GM18858 (cell line): ENCODE measurements around the gene AFG1L.
"Not testable (repeated sequence)": the region's sequence is repeated elsewhere in the genome, so short reads cannot be mapped to it uniquely, and the experiment has no call there.

Experiments
- ATAC-seq: cut with Tn5 transposase; IDR thresholded peaks from one replicate; pipeline ENCODE4 v1.9.1; 2021; ENCODE audit not compliant: unreplicated experiment

Gene AFG1L

DNA sequence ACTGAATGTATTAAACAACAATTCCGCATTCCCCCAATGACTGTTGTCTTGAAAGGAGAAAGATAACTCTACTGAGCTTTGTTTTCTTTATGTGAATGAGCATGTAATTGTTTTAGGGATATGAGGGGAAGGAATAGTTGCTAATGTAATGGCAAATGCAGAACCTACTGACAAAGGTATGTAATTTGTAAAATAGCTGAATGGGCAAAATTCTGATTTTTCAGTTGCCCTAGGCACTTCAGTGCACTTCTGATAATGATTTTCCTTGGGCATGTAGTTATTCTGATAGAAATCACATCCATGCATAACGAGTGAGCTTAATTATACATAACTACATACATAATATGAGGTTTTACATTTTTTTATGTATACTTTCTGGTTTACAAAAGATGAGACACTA, 212.5 kb downstream of the AFG1L start:
- no peak for ATAC-seq

DNA sequence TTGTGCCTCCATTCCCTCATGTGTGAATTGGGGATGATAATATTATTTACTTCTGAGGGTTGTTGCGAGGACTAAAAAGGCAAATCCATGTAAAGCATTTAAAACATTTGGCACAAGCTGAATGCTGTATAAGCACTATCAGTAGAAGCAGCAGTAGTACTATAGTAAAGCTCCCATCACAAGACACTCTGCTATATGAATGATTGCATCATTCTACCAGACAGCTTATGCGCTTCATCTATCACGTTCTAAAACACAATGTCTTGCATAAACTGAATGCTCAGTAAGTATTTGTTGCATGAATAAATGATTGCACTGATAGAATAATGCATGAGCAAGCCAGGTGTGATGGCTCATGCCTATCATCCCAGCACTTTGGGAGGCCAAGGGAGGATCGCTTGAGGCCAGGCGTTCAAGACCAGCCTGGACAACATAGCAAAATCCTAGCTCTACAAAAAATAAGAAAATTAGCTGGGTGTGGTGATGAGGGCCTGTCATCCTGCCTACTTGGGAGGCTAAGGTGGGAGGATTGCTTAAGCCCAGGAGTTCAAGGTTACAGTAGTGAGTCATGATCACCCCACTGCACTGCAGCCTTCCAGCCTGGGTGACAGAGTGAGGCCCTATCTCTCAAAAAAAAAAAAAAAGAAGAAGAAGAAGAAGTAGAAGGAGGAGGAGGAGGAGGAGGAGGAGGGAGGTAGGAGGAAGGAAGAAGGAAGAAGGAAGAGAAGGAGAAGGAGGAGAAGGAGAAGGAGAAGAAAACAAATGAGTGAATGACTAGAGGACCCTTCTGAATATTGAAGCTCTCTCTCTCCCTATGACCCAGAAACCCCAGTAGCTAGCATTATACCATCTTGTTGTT, 215.8 kb downstream of the AFG1L start:
- no peak for ATAC-seq

GRCh38 chr6:108518714-108519576, 224.1 kb downstream of the AFG1L start:
- no peak for ATAC-seq

GRCh38 chr6:108521616-108522107, 226.8 kb downstream of the AFG1L start:
- no peak for ATAC-seq

DNA sequence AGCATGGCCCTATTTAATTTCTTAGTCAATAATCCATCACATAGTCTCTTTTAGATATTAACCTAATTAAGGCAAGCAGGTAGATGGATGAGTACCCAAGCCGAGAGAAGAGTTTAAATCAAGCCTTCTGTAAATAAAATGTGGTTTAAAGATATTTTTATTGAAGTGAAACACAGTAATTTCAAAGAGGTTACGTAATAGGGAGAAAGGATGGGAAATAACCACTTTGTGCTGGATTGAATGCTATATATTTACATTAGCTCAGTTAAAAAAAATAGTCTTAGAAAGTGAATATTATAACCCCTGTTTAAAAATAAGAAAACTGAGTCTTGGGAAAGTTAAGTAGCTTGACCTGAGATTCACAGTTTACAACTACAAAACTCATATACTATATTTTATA, 228.8 kb downstream of the AFG1L start:
- no peak for ATAC-seq

GRCh38 chr6:108524528-108525248, 229.8 kb downstream of the AFG1L start:
- no peak for ATAC-seq

- no peak for ATAC-seq
Observed at GRCh38 chr6:108526739-108527174, 231.9 kb downstream of the AFG1L start.

- no peak for ATAC-seq
Observed at GRCh38 chr6:108528878-108529277, 234.0 kb downstream of the AFG1L start.

DNA sequence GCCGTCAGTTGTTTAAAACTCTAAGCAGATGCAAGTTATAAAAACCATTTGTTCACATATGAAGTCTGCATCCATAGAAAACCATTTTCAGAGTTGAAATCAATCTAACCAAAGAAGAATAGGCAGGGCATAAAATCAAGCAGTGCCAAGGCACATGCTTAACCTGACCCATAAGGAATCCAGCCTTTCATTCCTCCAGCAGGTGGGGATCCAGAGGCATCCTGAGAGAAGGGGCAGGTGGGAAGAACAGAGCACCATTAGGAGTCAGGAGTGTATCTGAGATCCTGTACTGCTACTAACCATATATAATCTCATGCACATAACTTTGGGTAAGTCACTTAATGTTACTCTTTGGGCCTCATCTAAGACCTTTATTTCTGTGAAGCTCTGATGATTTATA, 236.5 kb downstream of the AFG1L start:
- no peak for ATAC-seq

GRCh38 chr6:108535114-108535742, 240.4 kb downstream of the AFG1L start:
- ATAC-seq: no peak

- ATAC-seq: not testable (repeated sequence)
Observed at GRCh38 chr6:108535920-108536535, 241.2 kb downstream of the AFG1L start.

- no peak for ATAC-seq
Observed at GRCh38 chr6:108541843-108542759, 247.2 kb downstream of the AFG1L start.

- no peak for ATAC-seq
Observed at GRCh38 chr6:108543175-108543940, 248.5 kb downstream of the AFG1L start.

- ATAC-seq: no peak
Observed at GRCh38 chr6:108544606-108545005, 249.8 kb downstream of the AFG1L start.

DNA sequence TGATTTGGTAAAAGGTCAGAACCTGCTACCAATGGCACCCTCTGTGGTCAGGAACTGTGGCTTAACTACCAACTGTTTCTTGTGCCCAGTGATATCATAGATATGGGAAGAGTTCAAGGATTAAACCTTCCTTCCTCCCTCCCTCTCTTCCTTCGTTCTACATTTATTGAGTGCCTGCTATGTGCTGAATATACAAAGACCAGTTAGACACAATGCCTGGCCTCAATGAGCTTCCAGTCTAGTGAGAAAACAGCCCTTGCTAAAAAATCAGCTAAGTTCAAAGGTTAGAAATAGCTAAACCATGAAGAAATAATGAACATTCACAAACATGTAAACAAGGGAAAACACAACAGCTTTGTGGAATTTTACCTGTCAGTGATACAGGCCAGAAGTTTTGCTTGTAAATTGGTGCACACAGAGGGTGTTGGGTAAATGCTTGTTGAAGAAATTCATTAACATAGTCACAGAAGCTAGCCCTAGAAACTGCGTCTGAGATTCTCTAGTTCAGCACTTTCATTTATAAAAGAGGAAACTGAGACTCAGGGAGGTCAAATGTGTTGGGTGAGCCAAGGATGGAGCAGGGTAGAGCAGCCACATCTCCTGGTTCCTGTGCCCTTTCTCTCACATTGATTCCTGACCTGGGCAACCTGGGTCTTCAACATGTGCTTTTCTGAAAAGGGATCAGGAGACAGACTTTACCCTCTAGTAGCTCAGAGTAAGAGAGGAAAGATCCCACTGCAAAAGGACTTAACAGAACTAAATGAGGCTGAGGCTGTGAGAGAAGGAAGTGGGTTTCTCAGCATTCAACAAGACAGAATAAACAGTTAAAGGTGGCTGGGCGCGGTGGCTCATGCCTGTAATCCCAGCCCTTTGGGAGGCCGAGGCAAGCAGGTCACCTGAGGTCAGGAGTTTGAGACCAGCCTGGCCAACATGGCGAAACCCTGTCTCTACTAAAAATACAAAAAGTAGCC, 251.5 kb downstream of the AFG1L start:
- no peak for ATAC-seq

DNA sequence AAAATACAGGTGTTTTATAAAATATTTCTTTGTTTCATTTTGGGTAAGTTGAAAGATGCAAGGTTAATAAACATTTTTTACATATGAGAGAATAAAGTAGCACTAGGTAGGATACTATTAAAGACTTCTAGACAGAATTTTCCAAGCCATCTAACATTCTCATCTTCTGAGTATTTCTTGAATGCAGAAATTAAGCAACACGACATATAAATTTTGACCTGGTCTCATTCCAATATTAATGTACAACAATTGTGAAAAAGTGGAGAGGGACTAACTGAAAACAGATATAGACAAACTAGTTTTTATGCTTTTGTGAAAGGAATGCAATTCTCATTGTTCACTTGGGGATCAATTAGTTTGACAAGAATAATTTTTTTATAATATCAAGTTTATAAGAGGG, 254.4 kb downstream of the AFG1L start:
- no peak for ATAC-seq

DNA sequence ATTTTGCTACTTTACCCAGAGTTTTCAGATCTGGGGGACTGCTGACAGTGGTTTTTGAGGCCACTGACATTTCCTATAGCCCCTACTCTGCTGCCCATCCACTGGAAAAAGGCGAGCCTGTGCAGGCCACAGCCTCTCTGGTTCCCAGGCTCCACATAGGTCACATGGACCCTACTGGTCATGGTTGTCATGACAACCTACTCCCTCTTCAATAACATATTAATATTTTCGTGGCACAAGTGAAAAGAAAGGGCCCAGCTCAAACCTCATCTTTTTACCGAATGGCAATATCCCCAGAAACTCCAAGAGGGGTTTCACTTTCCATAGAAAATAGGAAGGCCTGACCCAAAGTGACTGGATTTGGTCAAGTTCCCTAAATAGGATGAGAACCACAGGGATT, 254.9 kb downstream of the AFG1L start:
- ATAC-seq: no peak
